ENCODE measurements around the gene HOXC4. TPM values are rescaled to one million over a fixed set of nuclear protein-coding genes. Genes with fewer than 3 reads are reported as not detected.

The HOXC4 gene
- total RNA-seq, 2 donors from 2014 or later = not detected

DNA sequence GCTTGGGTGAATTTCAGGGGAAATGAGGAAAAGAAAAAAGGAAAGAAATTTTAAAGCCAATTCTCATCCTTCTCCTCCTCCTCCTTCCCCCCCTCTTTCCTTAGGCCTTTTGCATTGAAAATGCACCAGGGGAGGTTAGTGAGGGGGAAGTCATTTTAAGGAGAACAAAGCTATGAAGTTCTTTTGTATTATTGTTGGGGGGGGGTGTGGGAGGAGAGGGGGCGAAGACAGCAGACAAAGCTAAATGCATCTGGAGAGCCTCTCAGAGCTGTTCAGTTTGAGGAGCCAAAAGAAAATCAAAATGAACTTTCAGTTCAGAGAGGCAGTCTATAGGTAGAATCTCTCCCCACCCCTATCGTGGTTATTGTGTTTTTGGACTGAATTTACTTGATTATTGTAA, 1.9 kb downstream of the HOXC4 start:
- intact Hi-C loops (cut with DNase I) = no loop called here
- TF ChIP-seq, protein P1, sequence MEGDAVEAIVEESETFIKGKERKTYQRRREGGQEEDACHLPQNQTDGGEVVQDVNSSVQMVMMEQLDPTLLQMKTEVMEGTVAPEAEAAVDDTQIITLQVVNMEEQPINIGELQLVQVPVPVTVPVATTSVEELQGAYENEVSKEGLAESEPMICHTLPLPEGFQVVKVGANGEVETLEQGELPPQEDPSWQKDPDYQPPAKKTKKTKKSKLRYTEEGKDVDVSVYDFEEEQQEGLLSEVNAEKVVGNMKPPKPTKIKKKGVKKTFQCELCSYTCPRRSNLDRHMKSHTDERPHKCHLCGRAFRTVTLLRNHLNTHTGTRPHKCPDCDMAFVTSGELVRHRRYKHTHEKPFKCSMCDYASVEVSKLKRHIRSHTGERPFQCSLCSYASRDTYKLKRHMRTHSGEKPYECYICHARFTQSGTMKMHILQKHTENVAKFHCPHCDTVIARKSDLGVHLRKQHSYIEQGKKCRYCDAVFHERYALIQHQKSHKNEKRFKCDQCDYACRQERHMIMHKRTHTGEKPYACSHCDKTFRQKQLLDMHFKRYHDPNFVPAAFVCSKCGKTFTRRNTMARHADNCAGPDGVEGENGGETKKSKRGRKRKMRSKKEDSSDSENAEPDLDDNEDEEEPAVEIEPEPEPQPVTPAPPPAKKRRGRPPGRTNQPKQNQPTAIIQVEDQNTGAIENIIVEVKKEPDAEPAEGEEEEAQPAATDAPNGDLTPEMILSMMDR (IDR thresholded peaks at IDR 0.05) = no peak
- DNase-seq = no peak
- Histone ChIP-seq H3K27me3 (peaks cover 67% of the 10 kb centered on the region), H3K9ac (ENCODE audit: low read depth in 2 of 2, low read length in 2 of 2) (no peak overlapping the region), H3K4me3 (no peak overlapping the region), H3K36me3 (no peaks in the 10 kb centered on the region), H3K9me3 (no peaks in the 10 kb centered on the region), H3K27ac (no peak overlapping the region), H3K4me1 (no peaks in the 10 kb centered on the region)

- Histone ChIP-seq H3K4me3 (no peak overlapping the region), H3K4me1 (no peaks in the 10 kb centered on the region), H3K9me3 (no peaks in the 10 kb centered on the region), H3K36me3 (no peaks in the 10 kb centered on the region), H3K27me3 (peaks cover 67% of the 10 kb centered on the region), H3K9ac (ENCODE audit: low read depth in 2 of 2, low read length in 2 of 2) (no peak overlapping the region), H3K27ac (no peak overlapping the region)
- no peak for DNase-seq
- intact Hi-C loops (cut with DNase I) = no loop called here
- TF ChIP-seq, protein P1 (IDR thresholded peaks at IDR 0.05) = no peak
Observed at GRCh38 chr12:54056110-54056509, 2.5 kb downstream of the HOXC4 start.

- no peak for DNase-seq
- Histone ChIP-seq H3K9ac (ENCODE audit: low read depth in 2 of 2, low read length in 2 of 2) (no peak overlapping the region), H3K4me1 (no peaks in the 10 kb centered on the region), H3K27ac (no peak overlapping the region), H3K4me3 (no peak overlapping the region), H3K27me3 (peaks cover 60% of the 10 kb centered on the region), H3K36me3 (no peaks in the 10 kb centered on the region), H3K9me3 (no peaks in the 10 kb centered on the region)
- intact Hi-C loops (cut with DNase I) = no loop called here
- TF ChIP-seq, protein P1 (IDR thresholded peaks at IDR 0.05) = no peak
Observed at GRCh38 chr12:54058128-54058768, 4.6 kb downstream of the HOXC4 start.

- Histone ChIP-seq H3K27ac (no peak overlapping the region), H3K27me3 (peaks cover 49% of the 10 kb centered on the region), H3K36me3 (no peaks in the 10 kb centered on the region), H3K9me3 (no peaks in the 10 kb centered on the region), H3K9ac (ENCODE audit: low read depth in 2 of 2, low read length in 2 of 2) (no peak overlapping the region), H3K4me1 (no peaks in the 10 kb centered on the region), H3K4me3 (no peak overlapping the region)
- TF ChIP-seq, protein P1 (IDR thresholded peaks at IDR 0.05) = no peak
- intact Hi-C loops (cut with DNase I) = no loop called here
- no peak for DNase-seq
Observed at GRCh38 chr12:54059668-54060067, 6.0 kb downstream of the HOXC4 start.

DNA sequence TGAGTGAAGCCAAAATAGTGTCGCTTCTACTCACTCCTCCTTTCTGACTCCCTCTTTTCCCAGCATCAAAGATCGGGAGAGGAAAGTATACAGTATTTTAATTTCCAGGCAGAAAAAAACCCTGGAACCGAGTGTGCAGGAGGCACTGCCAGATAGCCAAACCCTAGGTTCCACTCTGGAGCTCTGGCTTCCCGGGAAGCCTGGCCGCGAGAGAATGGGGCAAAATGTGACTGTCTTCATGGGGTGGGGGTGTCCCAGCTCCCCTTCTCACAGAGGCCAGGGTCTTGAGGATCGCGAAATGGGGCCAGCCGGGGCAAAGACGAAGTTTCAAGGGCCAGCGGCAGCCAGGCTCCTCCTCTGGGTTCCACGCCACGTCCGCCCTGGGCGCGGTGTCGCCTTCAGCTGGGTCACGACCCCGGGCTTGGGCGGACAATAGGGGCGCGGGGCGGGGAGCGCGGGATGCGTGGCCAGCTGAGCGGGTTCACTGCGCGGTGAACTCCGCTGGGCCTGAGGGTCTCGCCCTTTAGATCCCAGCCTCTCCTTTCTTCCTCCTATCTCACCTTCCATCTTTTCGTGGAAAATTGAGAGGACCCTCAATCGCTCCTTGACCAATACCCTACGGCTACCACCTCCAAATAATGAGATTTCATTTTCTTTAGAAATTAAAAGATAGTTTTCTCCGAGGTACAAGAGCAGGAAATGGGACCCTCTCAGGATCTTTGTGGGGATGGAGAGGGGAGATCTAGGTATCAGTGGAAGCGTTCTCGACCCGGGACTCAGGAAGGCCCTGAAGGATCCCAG, 6.7 kb downstream of the HOXC4 start:
- Histone ChIP-seq H3K27ac (no peak overlapping the region), H3K9ac (ENCODE audit: low read depth in 2 of 2, low read length in 2 of 2) (no peak overlapping the region), H3K36me3 (no peaks in the 10 kb centered on the region), H3K4me1 (no peaks in the 10 kb centered on the region), H3K4me3 (no peak overlapping the region), H3K27me3 (peaks cover 44% of the 10 kb centered on the region), H3K9me3 (no peaks in the 10 kb centered on the region)
- intact Hi-C loops (cut with DNase I) = no loop called here
- TF ChIP-seq, protein P1 (IDR thresholded peaks at IDR 0.05) = no peak
- DNase-seq = no peak

Measured in colonic mucosa (tissue), 4 donors.